Mucosa of stomach (tissue), 1 donor: ENCODE results near the gene UBTD1.

Experiments used
- H3K27me3 ChIP-seq: one replicate; pipeline ENCODE4 v1.7.0; 2013; ENCODE audit warnings: mild to moderate bottlenecking, low read length; ENCODE audit not compliant: control insufficient read depth, insufficient read depth
- H3K36me3 ChIP-seq: one replicate; pipeline ENCODE4 v1.7.0; 2013; ENCODE audit warnings: low read length; ENCODE audit not compliant: control insufficient read depth, insufficient read depth
- H3K4me1 ChIP-seq: one replicate; pipeline ENCODE4 v1.7.0; 2013; ENCODE audit warnings: mild to moderate bottlenecking, low read length; ENCODE audit not compliant: control insufficient read depth, insufficient read depth
- H3K4me3 ChIP-seq: one replicate; pipeline ENCODE4 v1.7.0; 2013; ENCODE audit warnings: low read length
- H3K9ac ChIP-seq: one replicate; pipeline ENCODE4 v1.7.0; 2013; ENCODE audit warnings: mild to moderate bottlenecking, low read length, moderate library complexity
- H3K9me3 ChIP-seq: one replicate; pipeline ENCODE4 v1.7.0; 2013; ENCODE audit warnings: mild to moderate bottlenecking, low read length, moderate library complexity; ENCODE audit not compliant: control insufficient read depth
- donor health status: Pancreatic carcinoma.

The UBTD1 gene

DNA sequence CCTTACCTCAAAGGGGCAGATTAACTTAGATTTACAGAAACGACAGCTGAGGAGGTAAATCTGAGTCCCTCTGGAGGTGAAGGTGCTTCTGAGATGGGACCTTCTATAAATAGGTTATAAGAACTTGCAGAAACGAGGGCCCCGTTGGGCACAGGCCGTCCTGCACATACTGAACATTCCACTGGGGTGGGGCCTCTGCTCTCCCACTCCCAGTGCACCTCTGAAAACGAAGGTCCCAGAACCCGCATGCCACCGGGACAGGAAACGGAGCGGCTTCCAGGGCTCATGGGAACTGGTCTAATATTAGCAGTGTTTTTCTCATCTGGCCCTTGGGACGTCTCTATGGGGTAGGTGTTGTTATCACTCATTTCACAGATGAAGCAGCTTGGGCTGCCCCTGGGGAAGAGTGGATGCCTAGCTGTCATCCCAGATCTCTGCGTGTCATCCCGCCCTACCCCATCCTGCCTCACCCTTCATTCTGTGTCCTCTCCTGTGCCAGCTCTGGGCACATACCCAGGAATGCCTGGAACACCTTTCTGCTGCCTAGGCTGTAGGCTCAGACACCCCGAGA is 110.4 kb downstream of the UBTD1 start:
- no peak overlapping the region for H3K9ac ChIP-seq

DNA sequence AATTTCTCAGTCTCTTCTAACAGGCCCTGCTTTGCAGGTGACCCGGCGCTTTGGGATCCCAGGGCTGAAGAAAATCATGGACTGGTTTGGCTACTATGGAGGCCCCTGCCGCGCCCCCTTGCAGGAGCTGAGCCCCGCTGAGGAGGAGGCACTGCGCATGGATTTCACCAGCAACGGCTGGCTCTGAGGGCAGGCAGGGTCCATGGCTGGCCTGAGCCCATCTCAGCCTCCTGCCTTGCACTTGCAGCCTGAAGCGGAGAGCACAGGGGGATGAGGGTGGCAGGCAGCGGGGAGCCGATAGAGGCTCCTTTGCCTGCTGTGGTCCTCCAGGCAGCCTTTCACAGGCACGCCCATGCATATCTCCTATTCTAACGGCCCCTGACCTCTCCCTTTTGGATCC is 112.7 kb downstream of the UBTD1 start:
- H3K9me3 ChIP-seq: no peaks in the 10 kb centered on the region
- no peak overlapping the region for H3K4me3 ChIP-seq
- H3K27me3 ChIP-seq: no peaks in the 10 kb centered on the region
- H3K4me1 ChIP-seq: no peaks in the 10 kb centered on the region
- no peak overlapping the region for H3K9ac ChIP-seq
- no peaks in the 10 kb centered on the region for H3K36me3 ChIP-seq

More for the DNA sequence above, 110.4 kb downstream of the UBTD1 start:
- H3K4me3 ChIP-seq: no peak overlapping the region
- no peaks in the 10 kb centered on the region for H3K4me1 ChIP-seq
- H3K9me3 ChIP-seq: no peaks in the 10 kb centered on the region
- H3K27me3 ChIP-seq: no peaks in the 10 kb centered on the region
- no peaks in the 10 kb centered on the region for H3K36me3 ChIP-seq

DNA sequence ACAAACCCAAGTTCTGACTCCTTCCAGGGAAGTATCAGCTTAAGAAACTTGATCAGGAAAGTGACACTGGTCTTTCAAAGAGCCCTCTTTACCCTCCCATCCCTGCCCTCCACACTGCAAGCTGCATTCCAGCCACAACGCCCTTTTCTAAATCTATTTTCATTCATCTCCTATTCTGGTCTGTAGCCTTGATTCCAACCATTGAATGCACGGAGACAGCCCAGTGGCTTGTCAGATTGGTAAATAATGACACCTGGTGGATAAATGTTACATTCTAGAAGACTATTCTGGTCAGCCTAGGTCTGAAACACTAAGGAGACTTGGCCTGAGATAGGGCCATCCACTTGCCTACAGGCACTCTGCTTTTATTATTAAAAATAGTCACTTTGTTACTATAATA is 113.7 kb downstream of the UBTD1 start:
- Histone ChIP-seq H3K4me1 (no peaks in the 10 kb centered on the region), H3K36me3 (no peaks in the 10 kb centered on the region), H3K27me3 (no peaks in the 10 kb centered on the region), H3K9ac (no peak overlapping the region), H3K9me3 (no peaks in the 10 kb centered on the region), H3K4me3 (no peak overlapping the region)

DNA sequence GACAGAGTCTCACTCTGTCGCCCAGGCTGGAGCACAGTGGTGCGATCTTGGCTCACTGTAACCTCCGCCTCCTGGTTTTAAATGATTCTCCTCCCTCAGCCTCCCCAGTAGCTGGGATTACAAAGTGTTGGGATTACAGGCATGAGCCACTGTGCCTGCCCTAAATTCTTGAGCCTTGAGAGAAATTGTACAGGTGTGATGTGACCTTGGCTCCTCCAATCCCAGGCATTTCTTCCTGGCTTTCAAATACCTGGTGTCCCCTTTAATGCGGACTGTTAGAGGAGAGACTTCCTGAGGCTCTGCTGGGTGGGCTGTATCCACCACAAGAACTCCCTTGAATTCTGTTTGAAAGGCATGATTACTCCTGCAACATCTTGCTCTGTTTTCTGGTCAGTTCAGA is 119.6 kb downstream of the UBTD1 start:
- H3K9me3 ChIP-seq: no peaks in the 10 kb centered on the region
- H3K9ac ChIP-seq: no peak overlapping the region
- H3K27me3 ChIP-seq: no peaks in the 10 kb centered on the region
- H3K4me3 ChIP-seq: no peak overlapping the region
- H3K4me1 ChIP-seq: no peaks in the 10 kb centered on the region
- no peaks in the 10 kb centered on the region for H3K36me3 ChIP-seq

DNA sequence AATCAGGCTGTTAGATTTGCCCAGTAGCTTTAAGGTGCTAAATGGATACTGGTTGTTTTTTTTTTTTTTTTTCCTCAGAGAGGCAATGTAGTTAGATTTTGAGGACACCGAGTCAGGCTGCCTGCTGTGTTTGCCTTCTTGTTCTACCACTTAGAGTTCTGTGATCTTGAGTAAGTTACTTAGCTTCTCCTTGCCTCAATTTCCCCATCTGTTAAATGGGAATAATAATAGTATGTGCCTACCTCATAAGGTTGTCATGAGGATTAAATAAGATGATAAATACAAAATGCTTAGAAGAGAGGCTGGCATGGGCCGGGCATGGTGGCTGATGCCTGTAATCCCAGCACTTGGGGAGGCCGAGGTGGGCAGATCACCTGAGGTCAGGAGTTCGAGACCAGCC is 120.0 kb downstream of the UBTD1 start:
- no peaks in the 10 kb centered on the region for H3K36me3 ChIP-seq
- no peak overlapping the region for H3K4me3 ChIP-seq
- H3K27me3 ChIP-seq: no peaks in the 10 kb centered on the region
- no peaks in the 10 kb centered on the region for H3K4me1 ChIP-seq
- no peaks in the 10 kb centered on the region for H3K9me3 ChIP-seq
- H3K9ac ChIP-seq: no peak overlapping the region
